GM18951 (cell line): ENCODE results near the gene C5orf52.
"Not testable (repeated sequence)": the region's sequence is repeated elsewhere in the genome, so short reads cannot be mapped to it uniquely, and the experiment has no call there.

Source experiments
- POLR2A ChIP-seq: IDR thresholded peaks from 4 replicates; pipeline ENCODE4 v1.6.1; 2011; ENCODE audit warnings: mild to moderate bottlenecking; ENCODE audit not compliant: insufficient read length, insufficient read depth; ENCODE audit errors: extremely low read depth
- in situ Hi-C: fragments of 300-500 bp; cut with MboI; formaldehyde crosslinking; loops from one replicate; pipeline ENCODE4 v1.12.0; 2022; ENCODE audit warnings: low sequenced_read_pairs, mixed read lengths, inconsistent platforms; ENCODE audit not compliant: unreplicated experiment

C5orf52 gene

DNA sequence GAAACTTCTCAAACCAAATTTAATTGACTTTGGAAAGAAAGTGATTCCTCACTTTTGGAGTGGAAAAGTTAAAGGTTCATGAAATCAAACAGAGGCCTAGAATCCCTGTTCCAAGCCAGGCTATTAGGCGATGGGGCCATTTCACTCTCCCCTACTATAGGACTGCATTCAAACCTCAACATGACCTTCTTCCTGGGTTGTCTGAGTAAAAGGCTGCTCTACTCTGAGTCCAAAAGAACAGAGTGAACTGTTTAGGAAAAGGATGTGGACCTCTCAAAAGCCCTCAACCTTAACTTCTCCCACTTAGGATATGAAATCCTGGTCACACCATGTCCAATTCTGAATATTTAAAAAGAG is 15.8 kb downstream of the C5orf52 start:
- in situ Hi-C loops, result no loop called here
- no peak for TF ChIP-seq POLR2A

DNA sequence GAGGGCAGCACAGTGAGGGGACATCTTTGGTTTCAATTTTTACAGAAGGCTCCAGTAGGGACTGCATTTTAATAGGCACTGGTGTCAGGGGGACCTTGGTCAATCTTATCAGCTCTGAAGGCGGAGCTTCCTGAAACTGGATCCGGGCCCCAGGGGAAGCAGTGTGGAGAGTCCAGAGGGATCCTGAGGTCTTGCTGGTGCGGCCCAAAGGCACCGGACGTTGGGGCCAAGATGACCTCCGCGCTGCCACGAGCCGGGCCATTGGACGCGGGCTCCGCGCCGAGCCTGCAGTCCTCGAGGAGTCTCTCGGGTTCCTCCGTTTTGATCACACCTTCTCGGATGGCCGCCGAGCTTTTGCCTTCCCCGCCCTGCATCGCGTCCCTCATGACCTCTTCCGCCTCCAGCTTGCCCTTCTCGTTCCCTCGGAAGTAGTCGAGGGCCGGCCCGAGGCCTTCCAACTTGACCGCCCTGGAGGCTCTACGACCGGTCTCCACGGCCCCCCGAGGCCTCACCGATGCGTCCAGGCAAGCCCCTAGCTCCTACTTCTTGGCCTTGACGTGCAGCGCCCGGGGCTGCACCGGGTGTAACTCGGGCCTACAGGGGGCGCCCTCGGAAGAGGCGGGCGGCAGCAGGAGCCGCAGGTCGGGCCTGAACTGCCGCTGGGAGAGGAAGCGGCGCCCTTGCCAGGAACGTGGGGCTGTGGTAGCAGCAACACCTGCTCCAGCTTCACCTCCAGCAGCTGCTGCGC is 18.8 kb downstream of the C5orf52 start:
- TF ChIP-seq POLR2A, result no peak
- in situ Hi-C loops, result no loop called here

DNA sequence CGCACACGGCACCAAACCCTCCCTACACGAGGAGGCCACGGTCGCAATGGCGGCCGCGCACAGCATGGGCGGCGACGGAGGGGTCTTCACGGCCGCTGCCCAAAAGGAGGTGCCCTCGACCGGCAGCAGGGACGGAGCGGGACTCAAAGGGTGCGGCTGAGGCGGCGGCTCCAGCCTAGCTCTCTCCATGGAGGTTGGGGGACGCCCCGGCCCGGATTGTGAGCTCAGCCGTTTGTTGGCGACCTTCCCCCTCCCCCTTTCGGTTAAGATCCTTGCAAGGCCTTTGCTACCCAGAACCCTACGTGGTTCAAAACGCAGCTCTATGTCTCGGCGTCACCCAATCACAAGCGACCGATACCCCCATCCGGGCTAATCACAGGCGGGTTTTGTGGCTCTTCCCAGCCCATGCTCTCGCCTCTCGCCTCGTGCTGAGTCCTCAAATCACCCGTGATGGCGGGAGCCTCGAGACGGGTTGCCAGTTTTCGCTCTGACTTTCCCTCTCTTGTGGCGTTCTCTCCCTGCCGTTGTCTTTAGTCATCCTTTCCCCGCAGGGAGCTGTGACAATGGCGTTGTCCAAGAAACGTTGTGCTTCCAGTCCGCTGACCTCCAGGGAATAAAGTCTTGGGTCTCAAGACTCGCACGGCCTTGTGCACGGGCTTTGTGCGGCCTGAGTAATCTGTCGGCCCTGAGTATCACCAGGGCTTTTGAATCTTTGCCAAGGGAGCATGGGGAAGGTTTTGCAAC is 19.5 kb downstream of the C5orf52 start:
- in situ Hi-C loops, result no loop called here
- TF ChIP-seq POLR2A, result no peak

DNA sequence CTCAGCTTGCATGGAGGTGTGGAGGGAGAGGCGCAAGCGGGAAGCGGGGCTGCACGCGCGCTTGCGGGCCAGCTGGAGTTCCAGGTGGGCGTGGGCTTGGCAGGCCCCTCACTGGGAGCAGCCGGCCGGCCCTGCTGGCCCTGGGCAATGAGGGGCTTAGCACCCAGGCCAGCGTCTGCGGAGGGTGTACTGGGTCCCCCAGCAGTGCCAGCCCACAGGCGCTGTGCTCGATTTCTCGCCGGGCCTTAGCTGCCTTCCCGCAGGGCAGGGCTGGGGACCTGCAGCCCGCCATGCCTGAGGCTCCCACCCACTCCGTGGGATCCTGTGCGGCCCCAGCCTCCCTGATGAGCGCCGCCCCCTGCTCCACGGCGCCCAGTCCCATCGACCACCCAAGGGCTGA is 22.5 kb downstream of the C5orf52 start:
- in situ Hi-C loops, result not testable (repeated sequence)

DNA sequence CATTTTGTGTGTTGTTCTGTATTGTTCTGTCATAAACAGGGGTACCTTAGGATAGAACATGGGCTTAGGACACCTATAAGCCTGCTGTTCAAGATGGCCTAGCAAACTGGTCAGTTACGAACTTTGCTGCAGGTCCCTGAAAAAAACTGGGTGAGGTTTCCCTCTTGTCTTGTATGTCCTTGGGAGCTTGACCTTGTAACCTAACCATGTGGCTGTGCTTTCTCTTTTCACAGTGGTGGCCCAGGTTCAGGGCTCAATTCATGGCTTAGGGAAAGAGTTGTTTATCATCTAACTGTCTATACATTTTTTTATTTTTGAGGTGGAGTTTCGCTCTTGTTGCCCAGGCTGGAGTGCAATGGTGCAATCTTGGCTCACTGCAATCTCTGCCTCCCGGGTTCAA is 24.8 kb downstream of the C5orf52 start:
- in situ Hi-C loops, result not testable (repeated sequence)

DNA sequence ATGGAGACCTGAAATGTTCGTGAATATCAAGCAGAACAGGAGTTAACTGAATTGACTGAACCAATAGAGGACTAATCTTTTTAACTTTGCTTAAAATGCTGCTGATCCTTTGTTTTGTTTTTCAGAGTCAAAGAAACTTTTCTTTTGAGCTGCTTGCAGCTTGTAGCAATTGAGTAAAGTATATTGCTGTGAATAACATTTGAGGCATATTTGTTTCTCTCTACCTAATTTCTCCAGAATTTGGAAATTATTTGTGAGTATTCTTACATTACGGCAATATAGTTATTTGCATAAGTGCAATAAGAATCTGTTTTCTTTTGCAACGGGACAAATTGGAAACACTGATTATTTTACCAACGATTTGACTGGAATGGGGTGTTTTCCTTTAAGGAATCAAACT is 27.3 kb downstream of the C5orf52 start:
- in situ Hi-C loops, result not testable (repeated sequence)

DNA sequence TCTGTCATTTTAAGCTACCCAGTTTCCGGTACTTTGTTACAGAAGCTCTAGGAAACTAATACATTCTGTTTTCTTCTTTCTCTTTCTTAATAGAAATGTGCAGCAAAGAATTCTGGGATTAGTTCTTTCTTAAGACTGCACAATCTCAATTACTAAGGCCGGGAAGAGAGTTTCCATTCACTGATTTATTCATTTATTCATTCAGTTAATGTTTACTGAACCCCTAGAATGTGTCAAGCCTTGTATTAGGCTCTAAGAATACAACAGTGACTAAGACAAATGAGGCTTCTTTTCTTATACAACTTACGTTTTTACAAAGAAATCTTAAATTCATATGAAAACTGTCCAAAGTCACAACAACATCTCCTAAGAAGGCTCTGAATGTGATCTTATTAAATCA is 32.4 kb downstream of the C5orf52 start:
- no peak for TF ChIP-seq POLR2A
- in situ Hi-C loops, result loop anchor here (25.0 kb wide), 1 partner anchor 266 kb away; no protein-coding TSS in a partner anchor

DNA sequence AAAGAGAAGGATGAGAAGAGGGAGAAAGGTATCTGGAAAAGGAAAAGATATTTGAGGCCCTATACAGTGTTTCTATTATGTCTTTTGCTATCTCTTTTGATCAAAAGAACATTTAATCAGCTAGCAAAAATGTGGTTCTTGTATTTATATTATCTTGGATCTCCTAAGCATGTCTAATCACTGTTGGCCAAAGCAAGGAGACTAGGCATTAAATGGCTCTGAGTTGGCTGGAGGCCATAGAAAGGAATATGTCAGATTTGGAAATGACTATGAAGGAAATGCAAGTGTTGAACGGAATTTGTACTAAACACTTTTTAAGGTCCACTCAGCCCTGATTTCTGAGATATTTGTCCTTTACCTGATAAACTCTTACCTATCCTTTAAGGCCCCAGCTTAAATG is 37.5 kb downstream of the C5orf52 start:
- in situ Hi-C loops, result loop anchor here (25.0 kb wide), 1 partner anchor 272 kb away; no protein-coding TSS in a partner anchor
- no peak for TF ChIP-seq POLR2A

DNA sequence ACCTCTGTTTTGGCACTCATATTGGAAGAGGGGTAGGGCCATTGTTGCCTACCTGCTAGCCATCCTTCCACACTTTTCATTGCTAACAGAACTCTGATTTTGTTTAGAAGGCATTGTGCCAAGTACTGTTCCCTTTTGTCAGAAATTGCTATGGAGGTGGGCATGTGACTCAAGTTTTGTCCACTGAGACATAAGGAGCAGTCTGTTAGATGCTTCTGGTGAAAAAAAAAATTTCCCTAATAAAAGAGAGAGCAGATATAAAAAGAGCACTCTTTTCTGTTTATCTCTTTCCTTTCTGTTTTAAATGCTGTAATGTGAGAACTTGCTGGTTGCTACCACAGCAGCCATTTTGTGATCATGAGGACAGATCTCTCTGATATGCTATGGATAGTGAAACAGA is 38.0 kb downstream of the C5orf52 start:
- no peak for TF ChIP-seq POLR2A
- in situ Hi-C loops, result loop anchor here (25.0 kb wide), 1 partner anchor 272 kb away; no protein-coding TSS in a partner anchor

DNA sequence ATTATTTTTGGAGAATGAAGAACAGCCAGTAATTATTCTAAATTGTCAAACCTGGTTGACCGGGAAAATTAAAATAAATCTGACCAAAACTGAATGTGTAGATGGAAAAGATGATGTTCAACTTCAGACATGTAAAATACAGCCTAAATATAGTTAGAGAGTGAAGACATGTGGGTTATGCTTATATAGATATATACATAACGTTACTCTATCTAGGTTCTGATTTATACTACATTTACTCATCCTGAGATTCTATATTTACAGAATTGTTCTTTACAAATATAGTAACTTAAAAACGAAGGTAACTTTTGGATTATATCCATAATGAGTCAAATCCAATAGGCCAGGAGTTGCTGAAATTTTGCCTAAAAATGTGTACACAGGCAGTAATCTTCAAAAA is 39.1 kb downstream of the C5orf52 start:
- in situ Hi-C loops, result loop anchor here (25.0 kb wide), 1 partner anchor 273 kb away; no protein-coding TSS in a partner anchor
- no peak for TF ChIP-seq POLR2A

DNA sequence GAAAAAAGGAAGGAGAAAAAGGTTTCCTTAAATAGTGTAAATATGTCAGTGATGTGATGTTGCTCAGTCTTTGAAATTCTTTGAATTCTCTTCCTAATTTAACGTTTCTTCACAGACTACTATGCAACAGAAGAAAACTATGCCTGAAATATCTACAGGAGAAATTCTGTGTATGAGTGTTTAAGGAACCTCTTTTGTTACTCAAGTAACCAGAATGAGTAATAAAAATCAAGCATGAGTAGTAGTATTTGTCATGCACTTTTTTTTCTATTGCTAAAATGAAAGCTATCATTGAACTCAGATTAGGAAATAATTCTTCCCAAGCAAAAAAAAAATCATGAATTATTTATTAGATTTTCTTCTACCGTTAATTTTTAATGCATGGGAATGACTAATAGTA is 39.5 kb downstream of the C5orf52 start:
- in situ Hi-C loops, result loop anchor here (25.0 kb wide), 1 partner anchor 274 kb away; no protein-coding TSS in a partner anchor
- no peak for TF ChIP-seq POLR2A

DNA sequence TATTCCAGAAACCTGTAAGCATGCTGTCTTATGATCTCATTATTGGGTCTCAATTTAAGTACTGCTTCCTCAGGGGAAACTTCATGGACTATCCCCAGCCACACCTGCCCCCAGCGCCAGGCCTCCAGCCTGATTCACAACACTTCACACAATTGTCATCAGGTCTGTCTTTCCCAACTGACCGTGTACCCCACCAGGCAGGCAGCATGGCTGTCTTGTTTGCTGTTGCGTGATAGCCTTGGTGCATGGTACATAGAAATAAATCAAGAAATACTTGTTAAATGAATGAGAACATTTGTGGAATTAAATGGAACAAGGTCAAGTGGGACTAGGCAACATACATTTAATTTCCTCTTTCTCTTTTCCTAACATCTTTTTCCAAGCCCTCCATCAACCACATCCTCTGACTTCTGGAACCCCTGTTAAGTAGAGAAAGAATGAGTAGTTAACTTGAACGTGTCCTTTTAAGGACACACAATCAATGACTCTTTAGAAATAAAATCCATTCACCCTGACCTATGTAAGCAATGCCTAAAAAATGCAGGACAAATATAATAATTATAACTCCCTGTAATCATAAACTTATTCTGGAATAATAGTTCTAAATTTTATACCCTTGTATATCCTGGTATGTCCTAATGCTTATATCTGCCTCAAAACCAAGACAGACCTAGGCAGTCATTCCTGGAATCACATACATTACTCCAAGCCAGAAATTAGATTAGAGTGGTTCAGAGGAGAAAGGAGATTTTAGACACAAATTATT is 42.7 kb downstream of the C5orf52 start:
- TF ChIP-seq POLR2A, result no peak
- in situ Hi-C loops, result loop anchor here (25.0 kb wide), 1 partner anchor 277 kb away; no protein-coding TSS in a partner anchor

DNA sequence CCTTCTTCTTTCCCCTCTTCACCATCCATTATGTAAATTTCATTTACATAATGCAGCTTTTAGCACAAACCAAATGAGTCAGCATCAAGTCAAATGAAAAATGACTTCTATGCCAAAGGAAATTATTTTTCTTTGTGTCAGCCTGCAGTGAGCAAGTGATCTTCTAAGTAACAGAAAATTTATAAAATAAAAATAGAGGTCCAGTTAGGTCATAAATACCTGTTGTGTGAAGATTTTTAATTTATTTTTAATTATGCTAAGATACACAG is 43.2 kb downstream of the C5orf52 start:
- in situ Hi-C loops, result loop anchor here (25.0 kb wide), 1 partner anchor 277 kb away; no protein-coding TSS in a partner anchor
- no peak for TF ChIP-seq POLR2A

DNA sequence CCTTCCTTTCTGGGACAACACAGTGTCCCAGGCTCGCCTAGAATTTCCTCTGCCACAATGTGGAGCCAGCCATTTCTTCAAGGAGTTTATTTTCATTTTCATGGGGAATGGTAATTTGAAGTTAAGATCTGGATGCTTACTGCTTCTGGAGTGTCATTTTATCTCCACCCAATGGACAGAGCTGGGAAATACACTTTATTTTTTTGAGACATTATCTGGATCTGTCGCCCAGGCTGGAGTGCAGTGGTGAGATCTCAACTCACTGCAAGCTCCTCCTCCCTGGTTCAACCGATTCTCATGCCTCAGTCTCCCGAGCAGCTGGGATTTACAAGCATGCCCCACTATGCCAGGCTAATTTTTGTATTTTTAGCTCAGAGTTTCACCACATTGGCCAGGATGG is 47.2 kb downstream of the C5orf52 start:
- TF ChIP-seq POLR2A, result no peak
- in situ Hi-C loops, result loop anchor here (25.0 kb wide), 1 partner anchor 281 kb away; no protein-coding TSS in a partner anchor
